Trophoblast cell (in vitro differentiated cells and primary cell): ENCODE data around the gene UBE2G2.

Experiments used
- DNase-seq, 2 donors: peaks; one replicate each; pipeline ENCODE4 v3.0.0-alpha.2; 2016
- H2AFZ ChIP-seq: 2 replicates; pipeline ENCODE4 v1.6.1; 2013; ENCODE audit warnings: low read length, moderate library complexity, mild to moderate bottlenecking; ENCODE audit not compliant: insufficient read depth, poor library complexity
- H2AK5ac ChIP-seq: 2 replicates; pipeline ENCODE4 v1.6.1; 2013; ENCODE audit warnings: mild to moderate bottlenecking, low read length
- H2BK120ac ChIP-seq: 2 replicates; pipeline ENCODE4 v1.6.1; 2013; ENCODE audit warnings: low read length, mild to moderate bottlenecking, moderate library complexity; ENCODE audit not compliant: insufficient read depth, poor library complexity
- H2BK12ac ChIP-seq: 2 replicates; pipeline ENCODE4 v1.6.1; 2013; ENCODE audit warnings: mild to moderate bottlenecking, low read length, moderate library complexity
- H2BK5ac ChIP-seq: 2 replicates; pipeline ENCODE4 v1.6.1; 2013; ENCODE audit warnings: low read length, low read depth, moderate library complexity, mild to moderate bottlenecking; ENCODE audit not compliant: poor library complexity
- H3K14ac ChIP-seq: 2 replicates; pipeline ENCODE4 v1.6.1; 2013; ENCODE audit warnings: mild to moderate bottlenecking, low read length
- H3K18ac ChIP-seq: 2 replicates; pipeline ENCODE4 v1.6.1; 2013; ENCODE audit warnings: mild to moderate bottlenecking, low read length
- H3K23ac ChIP-seq: 2 replicates; pipeline ENCODE4 v1.6.1; 2013; ENCODE audit warnings: low read length
- H3K27ac ChIP-seq: 2 replicates; pipeline ENCODE4 v1.5.1; 2013; ENCODE audit warnings: low read depth, mild to moderate bottlenecking, inconsistent platforms, low read length, moderate library complexity
- H3K27me3 ChIP-seq: 2 replicates; pipeline ENCODE4 v1.6.1; 2013; ENCODE audit warnings: inconsistent platforms, mild to moderate bottlenecking, low read length, moderate library complexity; ENCODE audit not compliant: insufficient read depth
- H3K36me3 ChIP-seq, 2 experiments: 1 replicate in 1 of 2; 2 replicates in 1 of 2; pipeline ENCODE4 v1.6.1; 2013; ENCODE audit warnings: low read length in 2 of 2, mild to moderate bottlenecking in 2 of 2, moderate library complexity in 1 of 2; ENCODE audit not compliant: insufficient read depth in 2 of 2, control insufficient read depth in 1 of 2
- H3K4ac ChIP-seq: 2 replicates; pipeline ENCODE4 v1.6.1; 2013; ENCODE audit warnings: low read depth, mild to moderate bottlenecking, low read length, moderate library complexity
- H3K4me1 ChIP-seq, 2 experiments: 1 replicate in 1 of 2; 2 replicates in 1 of 2; pipeline ENCODE4 v1.6.1; 2013; ENCODE audit warnings: low read length in 2 of 2, mild to moderate bottlenecking in 2 of 2, moderate library complexity in 1 of 2; ENCODE audit not compliant: insufficient read depth in 2 of 2, control insufficient read depth in 1 of 2
- H3K4me2 ChIP-seq: 2 replicates; pipeline ENCODE4 v1.6.1; 2013; ENCODE audit warnings: inconsistent platforms, mild to moderate bottlenecking, low read length, moderate library complexity
- H3K4me3 ChIP-seq: 2 replicates; pipeline ENCODE4 v1.5.1; 2013; ENCODE audit warnings: mild to moderate bottlenecking, low read depth, low read length, inconsistent platforms
- H3K79me1 ChIP-seq: one replicate; pipeline ENCODE4 v1.6.1; 2013; ENCODE audit warnings: low read length
- H3K79me2 ChIP-seq: 2 replicates; pipeline ENCODE4 v1.6.1; 2013; ENCODE audit warnings: low read length, mild to moderate bottlenecking; ENCODE audit not compliant: control insufficient read depth, insufficient read depth, poor library complexity
- H3K9ac ChIP-seq: 2 replicates; pipeline ENCODE4 v1.6.1; 2013; ENCODE audit warnings: mild to moderate bottlenecking, low read length
- H3K9me3 ChIP-seq: 2 replicates; pipeline ENCODE4 v1.6.1; 2013; ENCODE audit warnings: low read depth, mild to moderate bottlenecking, control low read depth, inconsistent platforms, low read length; ENCODE audit not compliant: insufficient read depth
- H4K12ac ChIP-seq: 2 replicates; pipeline ENCODE4 v1.6.1; 2013; ENCODE audit warnings: low read depth, mild to moderate bottlenecking, low read length, moderate library complexity
- H4K8ac ChIP-seq: 2 replicates; pipeline ENCODE4 v1.6.1; 2013; ENCODE audit warnings: low read depth, mild to moderate bottlenecking, low read length, moderate library complexity
- H4K91ac ChIP-seq: one replicate; pipeline ENCODE4 v1.6.1; 2013; ENCODE audit warnings: low read depth, mild to moderate bottlenecking, low read length, moderate library complexity
- WGBS: extraction: QIAGEN DNeasy Blood & Tissue Kit; methylation state at CpG from one replicate; pipeline ENCODE4 v1.1.7; 2013; ENCODE audit warnings: missing lambda C conversion rate; ENCODE audit not compliant: insufficient read length, insufficient coverage; ENCODE audit errors: extremely low coverage; 5-methylcytosine and 5-hydroxymethylcytosine counted together

The UBE2G2 gene

GRCh38 chr21:44780767-44781459, 20.7 kb downstream of the UBE2G2 start:
- Histone ChIP-seq H2AK5ac (no peak overlapping the region), H3K18ac (peak overlapping the region; percentile 40), H3K79me1 (no peaks in the 10 kb centered on the region), H3K4me2 (no peak overlapping the region), H2BK120ac (no peak overlapping the region), H3K9me3 (peaks cover 2% of the 10 kb centered on the region), H4K12ac (no peak overlapping the region), H3K23ac (no peak overlapping the region), H3K27me3 (no peaks in the 10 kb centered on the region), H3K79me2 (no peaks in the 10 kb centered on the region), H3K4me3 (no peak overlapping the region), H2BK5ac (no peak overlapping the region), H3K9ac (no peak overlapping the region), H3K4ac (no peak overlapping the region), H4K8ac (no peak overlapping the region), H3K27ac (no peak overlapping the region), H2AFZ (no peak overlapping the region), H2BK12ac (no peak overlapping the region), H3K36me3 (peaks cover 7 to 12% of the 10 kb centered on the region in 2 experiments), H4K91ac (no peak overlapping the region), H3K4me1 (peaks cover 10 to 11% of the 10 kb centered on the region in 2 experiments), H3K14ac (no peak overlapping the region)
- WGBS, result no CpG with 5 or more reads among the region's 16 CpGs
- peak in 1 of 2 donors; percentile 35 for DNase-seq

GRCh38 chr21:44780137-44780502, 21.5 kb downstream of the UBE2G2 start:
- H3K79me2 ChIP-seq, result no peaks in the 10 kb centered on the region
- no peak overlapping the region for H4K8ac ChIP-seq
- DNase-seq, result no peak
- no peak overlapping the region for H3K27ac ChIP-seq
- no peak overlapping the region for H3K18ac ChIP-seq
- WGBS, result no CpG with 5 or more reads among the region's 7 CpGs
- H2BK120ac ChIP-seq, result no peak overlapping the region
- H3K27me3 ChIP-seq, result no peaks in the 10 kb centered on the region
- H3K9ac ChIP-seq, result no peak overlapping the region
- H4K91ac ChIP-seq, result no peak overlapping the region
- no peak overlapping the region for H3K4ac ChIP-seq
- peaks cover 10 to 14% of the 10 kb centered on the region in 2 experiments for H3K36me3 ChIP-seq
- no peak overlapping the region for H2AFZ ChIP-seq
- no peak overlapping the region for H3K4me2 ChIP-seq
- no peaks in the 10 kb centered on the region for H3K79me1 ChIP-seq
- peaks cover 2% of the 10 kb centered on the region for H3K9me3 ChIP-seq
- peaks cover 10 to 11% of the 10 kb centered on the region in 2 experiments for H3K4me1 ChIP-seq
- no peak overlapping the region for H3K23ac ChIP-seq
- no peak overlapping the region for H3K4me3 ChIP-seq
- no peak overlapping the region for H2BK12ac ChIP-seq
- no peak overlapping the region for H3K14ac ChIP-seq
- H2BK5ac ChIP-seq, result no peak overlapping the region
- H4K12ac ChIP-seq, result no peak overlapping the region
- H2AK5ac ChIP-seq, result no peak overlapping the region

GRCh38 chr21:44779417-44780136, 22.0 kb downstream of the UBE2G2 start:
- peaks cover 2% of the 10 kb centered on the region for H3K9me3 ChIP-seq
- H3K4ac ChIP-seq, result peak overlapping the region; percentile 39
- no peak overlapping the region for H3K27ac ChIP-seq
- H3K4me2 ChIP-seq, result no peak overlapping the region
- no peaks in the 10 kb centered on the region for H3K79me1 ChIP-seq
- H4K8ac ChIP-seq, result peak overlapping the region; percentile 22
- peaks cover 11 to 12% of the 10 kb centered on the region in 2 experiments for H3K4me1 ChIP-seq
- WGBS, result no CpG with 5 or more reads among the region's 17 CpGs
- H2AFZ ChIP-seq, result no peak overlapping the region
- H3K9ac ChIP-seq, result no peak overlapping the region
- no peak overlapping the region for H3K4me3 ChIP-seq
- peaks cover 9 to 12% of the 10 kb centered on the region in 2 experiments for H3K36me3 ChIP-seq
- H3K18ac ChIP-seq, result peak overlapping the region; percentile 11
- H2BK120ac ChIP-seq, result no peak overlapping the region
- peak; percentile 20 to 76 for DNase-seq
- no peak overlapping the region for H3K14ac ChIP-seq
- H2AK5ac ChIP-seq, result no peak overlapping the region
- H3K79me2 ChIP-seq, result no peaks in the 10 kb centered on the region
- peak overlapping the region; percentile 15 for H4K91ac ChIP-seq
- no peaks in the 10 kb centered on the region for H3K27me3 ChIP-seq
- H4K12ac ChIP-seq, result no peak overlapping the region
- no peak overlapping the region for H2BK5ac ChIP-seq
- H2BK12ac ChIP-seq, result no peak overlapping the region
- no peak overlapping the region for H3K23ac ChIP-seq

- peaks cover 7 to 13% of the 10 kb centered on the region in 2 experiments for H3K36me3 ChIP-seq
- H2BK12ac ChIP-seq, result no peak overlapping the region
- H3K23ac ChIP-seq, result no peak overlapping the region
- H4K12ac ChIP-seq, result no peak overlapping the region
- no peak overlapping the region for H3K4me3 ChIP-seq
- H3K9me3 ChIP-seq, result peaks cover 2% of the 10 kb centered on the region
- H3K79me1 ChIP-seq, result no peaks in the 10 kb centered on the region
- no peak overlapping the region for H2BK120ac ChIP-seq
- no peak overlapping the region for H2AK5ac ChIP-seq
- H3K4ac ChIP-seq, result peak overlapping the region; percentile 39
- H3K4me1 ChIP-seq, result peaks cover 11 to 14% of the 10 kb centered on the region in 2 experiments
- peak overlapping the region; percentile 15 for H4K91ac ChIP-seq
- WGBS, result no CpG with 5 or more reads among the region's 6 CpGs
- H2BK5ac ChIP-seq, result no peak overlapping the region
- H3K4me2 ChIP-seq, result no peak overlapping the region
- no peak overlapping the region for H3K9ac ChIP-seq
- no peaks in the 10 kb centered on the region for H3K79me2 ChIP-seq
- no peak overlapping the region for H3K27ac ChIP-seq
- no peak overlapping the region for H2AFZ ChIP-seq
- peak; percentile 34 to 49 for DNase-seq
- no peak overlapping the region for H3K14ac ChIP-seq
- H4K8ac ChIP-seq, result no peak overlapping the region
- no peak overlapping the region for H3K18ac ChIP-seq
- H3K27me3 ChIP-seq, result no peaks in the 10 kb centered on the region
Measured at GRCh38 chr21:44778983-44779382, 22.6 kb downstream of the UBE2G2 start.
